ENCODE measurements around the gene ALDH3B2. TPM values are rescaled to one million over a fixed set of nuclear protein-coding genes. Genes with fewer than 3 reads are reported as not detected.

ALDH3B2 gene
- total RNA-seq, 1 experiment from 2014 or later, result not detected

GRCh38 chr11:67632982-67633755, 41.3 kb downstream of the ALDH3B2 start:
- Histone ChIP-seq H3K27me3 (ENCODE audit: insufficient read depth, low read length) (no peaks in the 10 kb centered on the region), H3K27ac (ENCODE audit: low read depth, low read length) (no peak overlapping the region), H3K79me2 (ENCODE audit: insufficient read depth, low read length) (no peaks in the 10 kb centered on the region), H3K9ac (ENCODE audit: low read length) (no peak overlapping the region), H3K4me2 (ENCODE audit: low read length) (no peak overlapping the region), H2AFZ (ENCODE audit: low read depth, low read length, poor library complexity, severe bottlenecking) (no peak overlapping the region), H3K4me1 (ENCODE audit: control insufficient read depth in 1 of 2, insufficient read depth in 2 of 2, low read length in 2 of 2) (peaks cover 5 to 25% of the 10 kb centered on the region in 2 experiments; a peak in 3 of 4 replicates), H3K9me2 (ENCODE audit: insufficient read depth) (no peaks in the 10 kb centered on the region), H4K20me1 (ENCODE audit: insufficient read depth) (no peaks in the 10 kb centered on the region), H3K36me3 (ENCODE audit: control insufficient read depth in 1 of 2, insufficient read depth in 2 of 2, low read length in 2 of 2) (no peaks in the 10 kb centered on the region), H3K9me3 (ENCODE audit: control insufficient read depth in 1 of 2, insufficient read depth in 1 of 2, low read depth in 1 of 2, low read length in 2 of 2) (no peaks in the 10 kb centered on the region), H3K4me3 (replicated peaks in 1 of 2; ENCODE audit: low read depth in 1 of 2, low read length in 2 of 2) (no peak overlapping the region)
- intact Hi-C loops (cut with micrococcal nuclease), result loop anchor here (10.0 kb wide), 1 partner anchor 82 kb away; no protein-coding TSS in a partner anchor
- ATAC-seq (no peak), DNase-seq (ENCODE audit: low read depth, low spot score) (no peak)
- RAD21 ChIA-PET (ENCODE audit: low non-redundant PET in 1 of 2, low total read pairs in 2 of 2, uncharacterized antibody in 2 of 2, unreplicated experiment in 2 of 2), result no interaction called here
- TF ChIP-seq POLR2AphosphoS5 (IDR thresholded peaks at IDR 0.05; ENCODE audit: low read depth, low read length) (no peak), CBX3 (IDR thresholded peaks at IDR 0.05; ENCODE audit: low read depth) (no peak), RAD21 (IDR thresholded peaks at IDR 0.05; ENCODE audit: low read depth) (no peak), ZBTB33 (IDR thresholded peaks at IDR 0.05; ENCODE audit: extremely low read depth, insufficient replicate concordance, low read length) (no peak), ELF1 (IDR thresholded peaks at IDR 0.05; ENCODE audit: borderline replicate concordance, low read depth) (no peak), EZH2phosphoT487 (IDR thresholded peaks at IDR 0.05; ENCODE audit: borderline replicate concordance) (no peak), JUND (IDR thresholded peaks at IDR 0.05) (no peak), EZH2 (IDR thresholded peaks at IDR 0.05) (no peak)
- CTCF ChIA-PET, result no interaction called here
- no TSS peak for BruUV-seq (replicated peaks)
- POLR2A ChIA-PET, result no interaction called here

Data from HCT116 (cell line).